Endodermal cell (in vitro differentiated cells): ENCODE results near the gene CMIP. TPM values are rescaled to one million over a fixed set of nuclear protein-coding genes. Genes with fewer than 3 reads are reported as not detected.

ENCODE experiments used
- DNase-seq: peaks from one replicate; pipeline ENCODE4 v3.0.0-alpha.2; 2017
- H3K27ac ChIP-seq: 2 replicates; pipeline ENCODE4 v1.5.1; 2013; ENCODE audit warnings: mild to moderate bottlenecking, low read depth, low read length, moderate library complexity
- H3K27me3 ChIP-seq: 2 replicates; pipeline ENCODE4 v1.6.1; 2013; ENCODE audit warnings: mild to moderate bottlenecking, low read length, moderate library complexity; ENCODE audit not compliant: insufficient read depth, control insufficient read depth, poor library complexity, severe bottlenecking
- H3K36me3 ChIP-seq: 2 replicates; pipeline ENCODE4 v1.7.0; 2013; ENCODE audit warnings: mild to moderate bottlenecking, low read length, moderate library complexity; ENCODE audit not compliant: control insufficient read depth, insufficient read depth
- H3K4me1 ChIP-seq: one replicate; pipeline ENCODE4 v1.7.0; 2013; ENCODE audit warnings: low read length; ENCODE audit not compliant: control insufficient read depth, insufficient read depth
- H3K4me3 ChIP-seq: 2 replicates; pipeline ENCODE4 v1.5.1; 2013; ENCODE audit warnings: mild to moderate bottlenecking, low read length, moderate library complexity
- H3K9ac ChIP-seq: 2 replicates; pipeline ENCODE4 v1.6.1; 2013; ENCODE audit warnings: mild to moderate bottlenecking, low read length, moderate library complexity; ENCODE audit not compliant: poor library complexity, severe bottlenecking; ENCODE audit errors: extremely low read depth
- H3K9me3 ChIP-seq: 2 replicates; pipeline ENCODE4 v1.6.1; 2013; ENCODE audit warnings: mild to moderate bottlenecking, low read length, moderate library complexity; ENCODE audit not compliant: control insufficient read depth
- H3K27ac Mint-ChIP-seq: 2 replicates; pipeline ENCODE4 v1.8.0; 2020; ENCODE audit warnings: mixed read lengths
- H3K27me3 Mint-ChIP-seq: 2 replicates; pipeline ENCODE4 v1.8.0; 2021; ENCODE audit warnings: mild to moderate bottlenecking, mixed read lengths; ENCODE audit not compliant: insufficient read depth
- H3K36me3 Mint-ChIP-seq: 2 replicates; pipeline ENCODE4 v1.8.0; 2020; ENCODE audit warnings: low read depth, mixed read lengths
- H3K4me1 Mint-ChIP-seq: 2 replicates; pipeline ENCODE4 v1.8.0; 2020; ENCODE audit warnings: mixed read lengths
- H3K4me3 Mint-ChIP-seq: 2 replicates; pipeline ENCODE4 v1.8.0; 2020; ENCODE audit warnings: mild to moderate bottlenecking, moderate library complexity, mixed read lengths
- H3K9me3 Mint-ChIP-seq: 2 replicates; pipeline ENCODE4 v1.8.0; 2020; ENCODE audit warnings: mild to moderate bottlenecking, mixed read lengths
- WGBS, 2 experiments: methylation state at CpG; one replicate each; pipeline versions ENCODE4 v1.1.5 to v1.1.7; 2013; ENCODE audit warnings: missing lambda C conversion rate in 2 of 2, mixed read lengths in 1 of 2; ENCODE audit not compliant: insufficient coverage in 1 of 2, insufficient read length in 1 of 2; 5-methylcytosine and 5-hydroxymethylcytosine counted together
- total RNA-seq, 2 donors: library from RNA; stranded (reverse); fragmentation: NEBNext Ultra II Directional in 1 of 2; extraction: Animal tissue kit (Norgen Biotek cat#: 25700) in 1 of 2; gene quantifications; 2 replicates in 1 of 2; 3 replicates in 1 of 2; pipeline ENCODE4 v1.2.1, GENCODE V29; 2021
- TF ChIP-seq, protein P1 (sequence below): fragments of 200-600 bp; sonication (generic); conservative IDR thresholded peaks from 2 replicates; pipeline ENCODE4 v1.5.0; 2021; ENCODE audit warnings: antibody characterized with exemption, mild to moderate bottlenecking

The CMIP gene
- total RNA-seq, 2 donors from 2014 or later: 64.0 to 64.7 TPM

DNA sequence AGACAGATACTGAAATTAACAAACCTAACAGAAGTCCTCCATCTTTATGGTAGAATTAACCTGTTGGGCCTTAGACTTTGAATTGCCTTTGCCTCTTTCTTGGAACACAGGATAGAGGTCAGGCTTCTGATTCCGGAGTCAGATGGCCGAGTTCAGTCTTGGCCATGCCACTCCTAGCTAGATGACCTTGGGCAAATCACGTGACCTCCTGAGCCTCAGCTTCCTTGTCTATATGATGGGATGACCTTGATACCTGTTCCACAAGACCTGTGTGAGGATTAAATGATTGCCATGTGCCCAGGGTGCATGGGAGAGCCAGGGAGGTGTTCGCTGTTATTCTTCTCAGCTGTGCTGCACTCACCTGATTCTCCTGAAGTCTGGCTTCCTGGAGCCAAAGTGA, 161.4 kb downstream of the CMIP start:
- Histone ChIP-seq H3K36me3 (peaks cover 11% of the 10 kb centered on the region), H3K4me1 (peaks cover 3% of the 10 kb centered on the region), H3K4me3 (no peak overlapping the region), H3K9me3 (no peaks in the 10 kb centered on the region), H3K27me3 (no peaks in the 10 kb centered on the region), H3K9ac (no peak overlapping the region), H3K27ac (no peak overlapping the region)
- no peaks in the 10 kb centered on the region for H3K27me3 Mint-ChIP-seq
- H3K4me3 Mint-ChIP-seq: no peak overlapping the region
- TF ChIP-seq, protein P1, sequence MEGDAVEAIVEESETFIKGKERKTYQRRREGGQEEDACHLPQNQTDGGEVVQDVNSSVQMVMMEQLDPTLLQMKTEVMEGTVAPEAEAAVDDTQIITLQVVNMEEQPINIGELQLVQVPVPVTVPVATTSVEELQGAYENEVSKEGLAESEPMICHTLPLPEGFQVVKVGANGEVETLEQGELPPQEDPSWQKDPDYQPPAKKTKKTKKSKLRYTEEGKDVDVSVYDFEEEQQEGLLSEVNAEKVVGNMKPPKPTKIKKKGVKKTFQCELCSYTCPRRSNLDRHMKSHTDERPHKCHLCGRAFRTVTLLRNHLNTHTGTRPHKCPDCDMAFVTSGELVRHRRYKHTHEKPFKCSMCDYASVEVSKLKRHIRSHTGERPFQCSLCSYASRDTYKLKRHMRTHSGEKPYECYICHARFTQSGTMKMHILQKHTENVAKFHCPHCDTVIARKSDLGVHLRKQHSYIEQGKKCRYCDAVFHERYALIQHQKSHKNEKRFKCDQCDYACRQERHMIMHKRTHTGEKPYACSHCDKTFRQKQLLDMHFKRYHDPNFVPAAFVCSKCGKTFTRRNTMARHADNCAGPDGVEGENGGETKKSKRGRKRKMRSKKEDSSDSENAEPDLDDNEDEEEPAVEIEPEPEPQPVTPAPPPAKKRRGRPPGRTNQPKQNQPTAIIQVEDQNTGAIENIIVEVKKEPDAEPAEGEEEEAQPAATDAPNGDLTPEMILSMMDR: no peak
- peaks cover 4% of the 10 kb centered on the region for H3K4me1 Mint-ChIP-seq
- peaks cover 28% of the 10 kb centered on the region for H3K36me3 Mint-ChIP-seq
- H3K27ac Mint-ChIP-seq: no peak overlapping the region
- no peaks in the 10 kb centered on the region for H3K9me3 Mint-ChIP-seq
- WGBS, 2 experiments: 93 to 96% methylated on average over 4 of the region's 4 CpGs
- DNase-seq: no peak

DNA sequence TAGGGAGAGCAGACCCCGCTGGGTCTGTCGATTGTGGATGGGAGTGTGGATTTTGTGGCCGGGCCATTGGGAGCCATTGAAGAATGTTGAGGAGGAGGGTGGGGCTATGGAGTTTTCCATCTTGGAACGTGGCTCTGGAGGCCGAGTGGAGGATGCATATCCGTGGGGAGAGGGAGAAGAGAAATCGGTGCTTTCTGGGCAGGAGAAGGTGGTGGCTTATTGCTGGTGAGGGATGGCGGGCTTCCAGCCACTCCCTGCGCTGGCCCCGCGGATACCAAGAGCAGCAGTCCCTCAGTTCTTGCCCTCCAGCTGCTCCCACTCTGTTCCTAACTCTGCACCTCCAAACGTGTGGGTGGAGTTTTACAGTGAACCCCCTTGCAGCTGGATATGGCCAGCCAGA, 162.4 kb downstream of the CMIP start:
- 93 to 95% methylated on average over 5 to 12 of the region's 12 CpGs for WGBS, 2 experiments
- Histone ChIP-seq H3K4me1 (peaks cover 6% of the 10 kb centered on the region), H3K9me3 (no peaks in the 10 kb centered on the region), H3K9ac (no peak overlapping the region), H3K27ac (no peak overlapping the region), H3K4me3 (no peak overlapping the region), H3K27me3 (no peaks in the 10 kb centered on the region), H3K36me3 (peaks cover 11% of the 10 kb centered on the region)
- peaks cover 28% of the 10 kb centered on the region for H3K36me3 Mint-ChIP-seq
- H3K4me3 Mint-ChIP-seq: no peak overlapping the region
- TF ChIP-seq, protein P1: no peak
- DNase-seq: no peak
- H3K9me3 Mint-ChIP-seq: no peaks in the 10 kb centered on the region
- no peaks in the 10 kb centered on the region for H3K27me3 Mint-ChIP-seq
- H3K4me1 Mint-ChIP-seq: peaks cover 14% of the 10 kb centered on the region
- H3K27ac Mint-ChIP-seq: peak overlapping the region; percentile 45

DNA sequence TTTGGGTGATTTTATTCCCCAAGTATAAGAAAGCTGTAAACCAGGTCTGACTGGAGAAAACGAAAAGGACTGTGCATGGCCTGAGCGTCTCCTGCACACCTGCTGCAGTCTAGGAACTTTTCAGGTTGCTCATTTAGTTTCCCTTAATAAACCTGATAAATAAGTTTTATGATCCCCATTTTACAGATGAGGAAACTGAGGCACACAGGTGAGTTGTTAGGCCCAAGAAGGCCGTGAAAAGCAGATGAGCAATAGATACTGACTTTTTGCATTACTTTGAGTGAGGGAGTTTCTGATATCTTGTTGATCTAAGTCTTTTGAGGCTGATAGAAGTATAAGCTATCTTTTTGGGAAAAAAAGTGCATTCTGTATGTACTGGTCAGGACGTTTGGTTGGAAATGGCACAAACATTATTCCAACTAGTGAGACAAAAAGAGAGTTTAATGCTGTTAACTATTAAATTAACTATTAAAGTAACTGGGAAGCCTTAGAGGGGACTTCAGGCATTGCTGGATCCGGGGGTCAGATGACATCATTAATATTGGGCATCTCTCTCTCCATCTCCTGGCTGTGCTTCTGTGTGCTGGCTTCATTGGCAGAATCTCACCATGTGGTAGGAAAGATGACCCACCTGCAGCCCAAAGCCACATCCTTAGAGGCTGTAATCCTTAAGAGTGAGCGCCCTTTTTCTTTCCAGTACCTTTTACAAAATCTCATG, 163.4 kb downstream of the CMIP start:
- Histone ChIP-seq H3K9ac (no peak overlapping the region), H3K4me3 (no peak overlapping the region), H3K36me3 (peaks cover 11% of the 10 kb centered on the region), H3K9me3 (no peaks in the 10 kb centered on the region), H3K27me3 (no peaks in the 10 kb centered on the region), H3K4me1 (peaks cover 14% of the 10 kb centered on the region), H3K27ac (no peak overlapping the region)
- Mint-ChIP-seq H3K9me3 (no peaks in the 10 kb centered on the region), H3K27ac (no peak overlapping the region), H3K36me3 (peaks cover 28% of the 10 kb centered on the region), H3K4me1 (peaks cover 24% of the 10 kb centered on the region), H3K4me3 (no peak overlapping the region), H3K27me3 (no peaks in the 10 kb centered on the region)
- no peak for DNase-seq
- TF ChIP-seq, protein P1: no peak
- WGBS, 2 experiments: 91 to 96% methylated on average over 5 to 6 of the region's 6 CpGs
